Measurements from ENCODE around the gene ATP5F1D. TPM values are rescaled to one million over a fixed set of nuclear protein-coding genes. Genes with fewer than 3 reads are reported as not detected.

Gene ATP5F1D
- total and polyA plus RNA-seq, 2 of the 13 experiments (the other 11 are each of a cell fraction or from before 2014, with no cell fraction given), result 39.4 to 78.7 TPM

- TF ChIP-seq, protein P1, sequence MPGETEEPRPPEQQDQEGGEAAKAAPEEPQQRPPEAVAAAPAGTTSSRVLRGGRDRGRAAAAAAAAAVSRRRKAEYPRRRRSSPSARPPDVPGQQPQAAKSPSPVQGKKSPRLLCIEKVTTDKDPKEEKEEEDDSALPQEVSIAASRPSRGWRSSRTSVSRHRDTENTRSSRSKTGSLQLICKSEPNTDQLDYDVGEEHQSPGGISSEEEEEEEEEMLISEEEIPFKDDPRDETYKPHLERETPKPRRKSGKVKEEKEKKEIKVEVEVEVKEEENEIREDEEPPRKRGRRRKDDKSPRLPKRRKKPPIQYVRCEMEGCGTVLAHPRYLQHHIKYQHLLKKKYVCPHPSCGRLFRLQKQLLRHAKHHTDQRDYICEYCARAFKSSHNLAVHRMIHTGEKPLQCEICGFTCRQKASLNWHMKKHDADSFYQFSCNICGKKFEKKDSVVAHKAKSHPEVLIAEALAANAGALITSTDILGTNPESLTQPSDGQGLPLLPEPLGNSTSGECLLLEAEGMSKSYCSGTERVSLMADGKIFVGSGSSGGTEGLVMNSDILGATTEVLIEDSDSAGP (CRISPR knock-in tag; IDR thresholded peaks at IDR 0.05; ENCODE audit: borderline replicate concordance), result peak; percentile 46
- TF ChIP-seq ELF4 (CRISPR knock-in tag; IDR thresholded peaks at IDR 0.05; ENCODE audit: borderline replicate concordance) (no peak), ETV6 (CRISPR knock-in tag; conservative IDR thresholded peaks at IDR 0.05) (peak; percentile 32; the same call in 1 of the 2 replicates), ARID3A (IDR thresholded peaks at IDR 0.05; ENCODE audit: low read depth, low read length) (no peak), GABPB1 (CRISPR knock-in tag; IDR thresholded peaks at IDR 0.05) (peak; percentile 31; the same call in 1 of the 2 replicates), ZNF567 (CRISPR knock-in tag; IDR thresholded peaks at IDR 0.05; ENCODE audit: borderline replicate concordance) (no peak), ZNF775 (CRISPR knock-in tag; IDR thresholded peaks at IDR 0.05; ENCODE audit: borderline replicate concordance) (no peak), ZBTB33 (CRISPR knock-in tag; IDR thresholded peaks at IDR 0.05) (peak; percentile 70; the same call in 1 of the 2 replicates), ZNF839 (CRISPR knock-in tag; IDR thresholded peaks at IDR 0.05; ENCODE audit: borderline replicate concordance) (no peak), SYNCRIP (IDR thresholded peaks at IDR 0.05; ENCODE audit: insufficient read depth, low read depth, low read length) (no peak), ZNF770 (CRISPR knock-in tag; IDR thresholded peaks at IDR 0.05) (no peak), GRHL1 (CRISPR knock-in tag; conservative IDR thresholded peaks at IDR 0.05) (no peak), DMAP1 (CRISPR knock-in tag; IDR thresholded peaks at IDR 0.05) (no peak), MXD4 (CRISPR knock-in tag; IDR thresholded peaks at IDR 0.05) (peak; percentile 76; the same call in 1 of the 2 replicates)
- TF ChIP-seq, protein P2, sequence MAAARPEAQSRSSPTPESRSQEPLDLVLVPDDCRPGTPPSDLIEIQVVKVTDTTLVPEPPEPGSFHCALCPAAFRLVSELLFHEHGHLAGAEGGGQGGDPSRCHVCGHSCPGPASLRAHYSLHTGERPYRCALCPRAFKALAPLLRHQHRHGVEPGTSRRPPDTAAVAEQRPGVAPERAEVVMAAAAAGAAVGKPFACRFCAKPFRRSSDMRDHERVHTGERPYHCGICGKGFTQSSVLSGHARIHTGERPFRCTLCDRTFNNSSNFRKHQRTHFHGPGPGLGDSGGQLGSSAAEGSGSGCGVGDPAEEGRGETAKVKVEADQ (CRISPR knock-in tag; IDR thresholded peaks at IDR 0.05; ENCODE audit: borderline replicate concordance), result no peak
- TF ChIP-seq, protein P3, sequence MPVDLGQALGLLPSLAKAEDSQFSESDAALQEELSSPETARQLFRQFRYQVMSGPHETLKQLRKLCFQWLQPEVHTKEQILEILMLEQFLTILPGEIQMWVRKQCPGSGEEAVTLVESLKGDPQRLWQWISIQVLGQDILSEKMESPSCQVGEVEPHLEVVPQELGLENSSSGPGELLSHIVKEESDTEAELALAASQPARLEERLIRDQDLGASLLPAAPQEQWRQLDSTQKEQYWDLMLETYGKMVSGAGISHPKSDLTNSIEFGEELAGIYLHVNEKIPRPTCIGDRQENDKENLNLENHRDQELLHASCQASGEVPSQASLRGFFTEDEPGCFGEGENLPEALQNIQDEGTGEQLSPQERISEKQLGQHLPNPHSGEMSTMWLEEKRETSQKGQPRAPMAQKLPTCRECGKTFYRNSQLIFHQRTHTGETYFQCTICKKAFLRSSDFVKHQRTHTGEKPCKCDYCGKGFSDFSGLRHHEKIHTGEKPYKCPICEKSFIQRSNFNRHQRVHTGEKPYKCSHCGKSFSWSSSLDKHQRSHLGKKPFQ (CRISPR knock-in tag; IDR thresholded peaks at IDR 0.05; ENCODE audit: insufficient replicate concordance), result no peak
These were observed 38.3 kb downstream of the ATP5F1D start (continued) for GRCh38 chr19:1279782-1280341.

Measured in HepG2 (cell line).